ENCODE results near the gene IRF4. TPM values are rescaled to one million over a fixed set of nuclear protein-coding genes. Genes with fewer than 3 reads are reported as not detected.

IRF4 gene
- total RNA-seq, 1 experiment from 2014 or later, result 0.72 TPM

- intact Hi-C loops (cut with micrococcal nuclease; ENCODE audit: unreplicated experiment), result no loop called here
- DNase-seq (ENCODE audit: low read depth, low spot score) (no peak), ATAC-seq (no peak)
- Histone ChIP-seq H3K27me3 (ENCODE audit: control insufficient read depth, insufficient read depth, low read length) (peaks cover 5% of the 10 kb centered on the region), H3K4me3 (ENCODE audit: low read depth in 2 of 2, low read length in 2 of 2) (no peak overlapping the region), H3K36me3 (ENCODE audit: control insufficient read depth, insufficient read depth, low read length) (no peaks in the 10 kb centered on the region), H3K4me1 (ENCODE audit: control insufficient read depth, insufficient read depth, low read length) (no peaks in the 10 kb centered on the region; the same call in 1 of the 2 replicates), H3K9me3 (ENCODE audit: control insufficient read depth, insufficient read depth, low read depth, low read length) (0 out of 2 replicates have a peak, but pooled peaks cover 3% of the 10 kb centered on the region), H3K27ac (ENCODE audit: low read length) (no peak overlapping the region)
- BruUV-seq (replicated peaks), result no TSS peak
- CTCF ChIA-PET, result no interaction called here
- in situ Hi-C loops (cut with HindIII; ENCODE audit: low pct_unique_long_range_greater_than_20kb, low sequenced_read_pairs), result no loop called here
- POLR2A ChIA-PET, result no interaction called here
- TF ChIP-seq POLR2AphosphoS5 (IDR thresholded peaks at IDR 0.05; ENCODE audit: low read depth, low read length), result no peak
- TF ChIP-seq CTCF (IDR thresholded peaks at IDR 0.05), result no peak
- TF ChIP-seq TCF7L2 (IDR thresholded peaks at IDR 0.05; ENCODE audit: low read depth, low read length), result no peak
- no peak for TF ChIP-seq REST (IDR thresholded peaks at IDR 0.05; ENCODE audit: insufficient read depth in 1 of 2, low read depth in 2 of 2, low read length in 1 of 2)
- TF ChIP-seq SIN3A (IDR thresholded peaks at IDR 0.05; ENCODE audit: borderline replicate concordance, insufficient read depth, low read depth, low read length), result no peak
These were observed 11.5 kb downstream of the IRF4 start for GRCh38 chr6:402901-403658.

- peaks cover 5% of the 10 kb centered on the region for H3K27me3 ChIP-seq (ENCODE audit: control insufficient read depth, insufficient read depth, low read length)
- BruUV-seq (replicated peaks), result no TSS peak
- ATAC-seq, result no peak
These were observed 12.4 kb downstream of the IRF4 start for GRCh38 chr6:403659-404655.

More at GRCh38 chr6:403659-404655, 12.4 kb downstream of the IRF4 start:
- ChIA-PET POLR2A (no interaction called here), CTCF (no interaction called here)
- in situ Hi-C loops (cut with HindIII; ENCODE audit: low pct_unique_long_range_greater_than_20kb, low sequenced_read_pairs), result no loop called here
- TF ChIP-seq CTCF (IDR thresholded peaks at IDR 0.05), result no peak
- intact Hi-C loops (cut with micrococcal nuclease; ENCODE audit: unreplicated experiment), result no loop called here
- no peaks in the 10 kb centered on the region; the same call in 1 of the 2 replicates for H3K4me1 ChIP-seq (ENCODE audit: control insufficient read depth, insufficient read depth, low read length)
- H3K9me3 ChIP-seq (ENCODE audit: control insufficient read depth, insufficient read depth, low read depth, low read length), result 0 out of 2 replicates have a peak, but pooled peaks cover 3% of the 10 kb centered on the region
- DNase-seq (ENCODE audit: low read depth, low spot score), result no peak
- no peak overlapping the region for H3K27ac ChIP-seq (ENCODE audit: low read length)
- no peak overlapping the region for H3K4me3 ChIP-seq (ENCODE audit: low read depth in 2 of 2, low read length in 2 of 2)
- no peaks in the 10 kb centered on the region for H3K36me3 ChIP-seq (ENCODE audit: control insufficient read depth, insufficient read depth, low read length)

All from Panc1 (cell line).